ENCODE data around the gene FAT4. TPM values are rescaled to one million over a fixed set of nuclear protein-coding genes. Genes with fewer than 3 reads are reported as not detected.

Gene FAT4
- total and polyA plus RNA-seq, 2 of the 8 experiments (the other 6 are each of a cell fraction or from before 2014, with no cell fraction given), result 1.3 to 5.3 TPM

DNA sequence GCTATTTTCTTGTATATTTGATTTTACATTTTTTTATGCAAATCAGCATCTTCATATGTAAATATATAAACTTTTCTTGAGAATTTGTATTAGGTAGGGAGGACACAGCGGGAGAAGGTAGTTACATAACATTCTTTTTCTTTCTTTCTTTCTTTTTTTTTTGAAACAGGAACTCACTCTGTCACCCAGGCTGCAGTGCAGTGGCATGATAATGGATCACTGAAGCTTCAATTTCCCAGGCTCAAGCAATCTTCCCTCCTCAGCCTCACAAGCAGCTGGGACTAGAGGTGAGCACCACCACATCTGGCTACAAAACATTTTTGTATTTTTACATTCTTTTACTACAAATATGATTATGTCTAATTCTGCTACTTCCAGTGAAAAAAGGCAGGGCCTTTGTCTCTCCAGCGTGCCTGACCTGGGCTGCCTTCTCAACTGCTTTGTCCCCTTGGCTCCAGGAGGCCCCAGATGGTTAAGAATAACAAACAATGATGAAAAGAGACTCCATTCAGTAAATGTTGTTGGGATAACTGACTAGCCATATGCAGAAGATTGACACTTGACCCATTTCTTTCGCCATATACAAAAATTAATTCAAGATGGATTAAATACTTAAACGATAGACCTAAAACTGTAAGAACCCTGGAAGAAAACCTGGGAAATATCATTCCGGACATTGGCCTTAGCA lies 46.5 kb upstream of the FAT4 start:
- Histone ChIP-seq H3K27ac (ENCODE audit: low read depth, low read length) (no peak overlapping the region), H3K14ac (ENCODE audit: insufficient read length) (no peak overlapping the region), H4K91ac (replicated peaks; ENCODE audit: insufficient read length, low read length) (no peak overlapping the region), H3K4me2 (ENCODE audit: insufficient read depth in 1 of 2, low read depth in 2 of 2, low read length in 2 of 2) (peak overlapping the region; percentile 40 to 54; a peak in 3 of 4 replicates), H3K36me3 (ENCODE audit: control insufficient read depth in 2 of 4, insufficient read depth in 4 of 4, low read length in 3 of 4) (no peaks in the 10 kb centered on the region), H3K79me1 (ENCODE audit: low read depth, low read length) (no peaks in the 10 kb centered on the region), H3K18ac (ENCODE audit: extremely low read depth, low read length) (peak overlapping the region; percentile 86; the same call in 1 of the 2 replicates), H4K20me1 (replicated peaks in 1 of 2; ENCODE audit: control insufficient read depth in 1 of 2, insufficient read depth in 2 of 2, low read length in 2 of 2) (no peaks in the 10 kb centered on the region), H3K56ac (replicated peaks; ENCODE audit: insufficient read length, low read depth, low read length) (no peak overlapping the region), H3K9me3 (ENCODE audit: insufficient read depth in 2 of 2, low read depth in 1 of 2, low read length in 1 of 2) (no peaks in the 10 kb centered on the region), H2AFZ (ENCODE audit: low read length) (no peak overlapping the region), H2BK20ac (ENCODE audit: low read length) (peak overlapping the region; percentile 49), H3K27me3 (replicated peaks in 1 of 4; ENCODE audit: control insufficient read depth in 3 of 4, extremely low read depth in 1 of 4, insufficient read depth in 3 of 4, low read length in 3 of 4) (no peaks in the 10 kb centered on the region), H2BK15ac (ENCODE audit: low read length) (no peak overlapping the region), H3K4me3 (ENCODE audit: extremely low read depth in 1 of 4, insufficient read depth in 2 of 4, low read depth in 3 of 4, low read length in 4 of 4) (peak overlapping the region in 1 of 4 experiments; percentile 26; a peak in 1 of 8 replicates), H2BK5ac (ENCODE audit: low read depth, low read length) (peak overlapping the region; percentile 80; the same call in 1 of the 2 replicates), H3K23ac (ENCODE audit: insufficient read length) (no peak overlapping the region), H2BK120ac (replicated peaks; ENCODE audit: low read depth, low read length) (peak overlapping the region; percentile 61), H3K9ac (replicated peaks in 1 of 4; ENCODE audit: extremely low read depth in 1 of 4, low read depth in 3 of 4, low read length in 3 of 4) (no peak overlapping the region), H3K79me2 (ENCODE audit: control insufficient read depth in 1 of 2, insufficient read depth in 2 of 2, low read length in 2 of 2) (no peaks in the 10 kb centered on the region), H4K8ac (ENCODE audit: extremely low read depth, insufficient read depth, low read length) (no peak overlapping the region), H2BK12ac (ENCODE audit: low read depth, low read length) (no peak overlapping the region), H3K4ac (replicated peaks; ENCODE audit: insufficient read length, low read depth, low read length) (no peak overlapping the region), H3K23me2 (ENCODE audit: low read depth, low read length) (no peaks in the 10 kb centered on the region), H4K5ac (ENCODE audit: insufficient read length, low read depth, low read length) (peak overlapping the region; percentile 47), H2AK5ac (ENCODE audit: low read depth, low read length) (no peak overlapping the region), H3K4me1 (replicated peaks in 1 of 4; ENCODE audit: control insufficient read depth in 3 of 4, insufficient read depth in 4 of 4, low read length in 3 of 4) (peaks cover 0 to 15% (median 8%) of the 10 kb centered on the region in 4 experiments; a peak in 5 of 7 replicates)
- DNase-seq (ENCODE audit: low read depth in 1 of 2, low spot score in 2 of 2) (no peak), FAIRE-seq (no peak)
- CTCF ChIA-PET (ENCODE audit: partially characterized antibody), result no interaction called here
- POLR2A ChIA-PET (ENCODE audit: partially characterized antibody), result no interaction called here
- WGBS, 2 experiments (ENCODE audit: extremely low coverage in 1 of 2, insufficient coverage in 1 of 2, insufficient read length in 1 of 2, insufficient replicate concordance in 2 of 2, low coverage in 1 of 2, low lambda C conversion rate in 2 of 2, missing lambda C conversion rate in 1 of 2), result 44% methylated on average over 5 of the region's 5 CpGs; no CpG with 5 or more reads in 1 of the 2 experiments
